ENCODE results near the gene ZBTB17. TPM values are rescaled to one million over a fixed set of nuclear protein-coding genes. Genes with fewer than 3 reads are reported as not detected.
A peak's percentile ranks its signal among the peaks of the same experiment; 100 is the strongest.

ZBTB17 gene
- total RNA-seq, 2 experiments from 2014 or later, result 52.9 to 53.4 TPM

GRCh38 chr1:15963363-15963967, 12.4 kb downstream of the ZBTB17 start:
- Histone ChIP-seq H3K4me2 (ENCODE audit: low read length) (peak overlapping the region; percentile 31), H3K4me1 (ENCODE audit: insufficient read depth, low read length, poor library complexity, severe bottlenecking) (peaks cover 37% of the 10 kb centered on the region), H3K9me3 (ENCODE audit: low read length) (no peaks in the 10 kb centered on the region), H3K36me3 (ENCODE audit: insufficient read depth, low read length) (peaks cover 51% of the 10 kb centered on the region), H3K9me2 (ENCODE audit: insufficient read depth, low read length) (no peaks in the 10 kb centered on the region), H3K27ac (ENCODE audit: low read depth, low read length, poor library complexity, severe bottlenecking) (no peak overlapping the region), H2AFZ (ENCODE audit: low read length) (no peak overlapping the region), H4K20me1 (ENCODE audit: insufficient read depth, low read length) (peaks cover 22% of the 10 kb centered on the region), H3K4me3 (ENCODE audit: low read depth, low read length, poor library complexity, severe bottlenecking) (no peak overlapping the region), H3K79me2 (ENCODE audit: insufficient read depth, low read depth, low read length) (peaks cover 27% of the 10 kb centered on the region; the same call in 1 of the 2 replicates)
- intact Hi-C loops (cut with micrococcal nuclease; ENCODE audit: unreplicated experiment), result no loop called here
- POLR2A ChIA-PET, result no interaction called here
- TF ChIP-seq CTCF (conservative IDR thresholded peaks at IDR 0.05; ENCODE audit: low read length) (no peak), EZH2phosphoT487 (IDR thresholded peaks at IDR 0.05; ENCODE audit: borderline replicate concordance, low read depth, low read length) (no peak)
- CTCF ChIA-PET (ENCODE audit: unreplicated experiment), result no interaction called here
- no peak for DNase-seq (ENCODE audit: low spot score)
- BruUV-seq (replicated peaks), result no TSS peak

DNA sequence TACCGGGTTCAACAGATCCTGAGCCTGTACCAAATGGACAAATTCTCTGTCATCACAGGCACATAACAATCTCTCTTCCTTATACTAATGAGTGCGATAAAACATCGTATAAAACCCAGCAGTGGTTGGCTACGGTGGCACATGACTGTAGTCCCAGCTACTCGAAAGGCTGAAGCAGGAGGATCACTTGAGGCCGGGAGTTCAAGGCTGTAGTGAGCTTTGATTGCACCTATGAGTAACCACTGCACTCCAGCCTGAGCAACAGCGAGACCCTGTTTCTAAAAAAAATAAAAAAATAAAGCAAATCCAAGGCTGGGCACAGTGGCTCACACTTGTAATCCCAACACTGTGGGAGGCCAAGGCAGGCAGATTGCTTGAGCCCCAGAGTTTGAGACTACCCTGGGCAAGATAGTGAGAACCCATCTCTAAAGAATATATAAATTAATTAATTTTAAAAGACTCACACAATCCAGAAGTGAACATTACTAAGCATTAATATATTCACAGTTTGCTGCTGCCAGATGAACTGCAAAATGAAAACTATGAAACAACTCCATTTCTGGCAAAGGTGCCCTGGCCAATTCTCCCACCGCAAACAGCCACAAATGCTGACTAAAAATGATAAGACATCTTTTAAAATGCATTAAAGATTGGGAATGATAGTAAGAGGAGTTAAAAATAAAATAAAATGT, 13.1 kb downstream of the ZBTB17 start:
- intact Hi-C loops (cut with micrococcal nuclease; ENCODE audit: unreplicated experiment), result no loop called here
- no peak overlapping the region for H2AFZ ChIP-seq (ENCODE audit: low read length)
- CTCF ChIA-PET (ENCODE audit: unreplicated experiment), result no interaction called here
- H3K36me3 ChIP-seq (ENCODE audit: insufficient read depth, low read length), result peaks cover 47% of the 10 kb centered on the region
- H3K9me2 ChIP-seq (ENCODE audit: insufficient read depth, low read length), result no peaks in the 10 kb centered on the region
- POLR2A ChIA-PET, result no interaction called here
- no peak overlapping the region for H3K4me3 ChIP-seq (ENCODE audit: low read depth, low read length, poor library complexity, severe bottlenecking)
- DNase-seq (ENCODE audit: low spot score), result no peak
- H4K20me1 ChIP-seq (ENCODE audit: insufficient read depth, low read length), result peaks cover 22% of the 10 kb centered on the region
- H3K9me3 ChIP-seq (ENCODE audit: low read length), result no peaks in the 10 kb centered on the region
- no TSS peak for BruUV-seq (replicated peaks)
- H3K4me1 ChIP-seq (ENCODE audit: insufficient read depth, low read length, poor library complexity, severe bottlenecking), result peaks cover 37% of the 10 kb centered on the region
- peaks cover 27% of the 10 kb centered on the region; the same call in 1 of the 2 replicates for H3K79me2 ChIP-seq (ENCODE audit: insufficient read depth, low read depth, low read length)
- TF ChIP-seq EZH2phosphoT487 (IDR thresholded peaks at IDR 0.05; ENCODE audit: borderline replicate concordance, low read depth, low read length) (no peak), CTCF (conservative IDR thresholded peaks at IDR 0.05; ENCODE audit: low read length) (no peak)
- no peak overlapping the region for H3K27ac ChIP-seq (ENCODE audit: low read depth, low read length, poor library complexity, severe bottlenecking)
- H3K4me2 ChIP-seq (ENCODE audit: low read length), result no peak overlapping the region

- peaks cover 37% of the 10 kb centered on the region for H3K4me1 ChIP-seq (ENCODE audit: insufficient read depth, low read length, poor library complexity, severe bottlenecking)
- CTCF ChIA-PET (ENCODE audit: unreplicated experiment), result no interaction called here
- no peaks in the 10 kb centered on the region for H3K9me3 ChIP-seq (ENCODE audit: low read length)
- H3K79me2 ChIP-seq (ENCODE audit: insufficient read depth, low read depth, low read length), result peaks cover 27% of the 10 kb centered on the region; the same call in 1 of the 2 replicates
- intact Hi-C loops (cut with micrococcal nuclease; ENCODE audit: unreplicated experiment), result no loop called here
- BruUV-seq (replicated peaks), result no TSS peak
- H4K20me1 ChIP-seq (ENCODE audit: insufficient read depth, low read length), result peaks cover 22% of the 10 kb centered on the region
- H3K4me3 ChIP-seq (ENCODE audit: low read depth, low read length, poor library complexity, severe bottlenecking), result no peak overlapping the region
- peaks cover 47% of the 10 kb centered on the region for H3K36me3 ChIP-seq (ENCODE audit: insufficient read depth, low read length)
- POLR2A ChIA-PET, result no interaction called here
- no peaks in the 10 kb centered on the region for H3K9me2 ChIP-seq (ENCODE audit: insufficient read depth, low read length)
- no peak overlapping the region for H2AFZ ChIP-seq (ENCODE audit: low read length)
- H3K27ac ChIP-seq (ENCODE audit: low read depth, low read length, poor library complexity, severe bottlenecking), result no peak overlapping the region
- no peak for TF ChIP-seq CTCF (conservative IDR thresholded peaks at IDR 0.05; ENCODE audit: low read length)
- no peak for TF ChIP-seq EZH2phosphoT487 (IDR thresholded peaks at IDR 0.05; ENCODE audit: borderline replicate concordance, low read depth, low read length)
- no peak for DNase-seq (ENCODE audit: low spot score)
- no peak overlapping the region for H3K4me2 ChIP-seq (ENCODE audit: low read length)
These were observed 13.7 kb downstream of the ZBTB17 start for GRCh38 chr1:15962176-15962575.

Measured in OCI-LY7 (cell line).